HEK293T (cell line): ENCODE data around the gene CEP85L.

Experiments
- BHLHE40 ChIP-seq: fragments of 450-650 bp; IDR thresholded peaks from 2 replicates; pipeline ENCODE4 v1.6.1; 2016; ENCODE audit warnings: mild to moderate bottlenecking, moderate library complexity, borderline replicate concordance
- NFRKB ChIP-seq: fragments of 450-650 bp; IDR thresholded peaks from 2 replicates; pipeline ENCODE4 v1.6.1; 2016; ENCODE audit warnings: mild to moderate bottlenecking, moderate library complexity

GRCh38 chr6:118678866-118679265 is 27.5 kb upstream of the CEP85L start:
- TF ChIP-seq NFRKB (no peak), BHLHE40 (no peak)
